Neural cell (in vitro differentiated cells): ENCODE measurements around the gene BPIFB6. TPM values are rescaled to one million over a fixed set of nuclear protein-coding genes. Genes with fewer than 3 reads are reported as not detected.

Experiments used
- H2AFZ ChIP-seq: fragments of 200-600, 300-800 bp; sonication (generic), shearing (Covaris generic); 2 replicates; pipeline ENCODE4 v1.6.0; 2014; ENCODE audit warnings: low read depth, mild to moderate bottlenecking, antibody characterized with exemption, low read length, moderate library complexity
- H3F3A ChIP-seq: fragments of 200-600 bp; shearing (Covaris generic); 2 replicates; pipeline ENCODE4 v1.6.1; 2016; ENCODE audit warnings: mild to moderate bottlenecking, moderate library complexity, mixed read lengths, antibody characterized with exemption, low read length; ENCODE audit not compliant: insufficient read depth, poor library complexity, severe bottlenecking
- H3K27ac ChIP-seq: fragments of 200-600, 300-800 bp; sonication (generic), shearing (Covaris generic); 2 replicates; pipeline ENCODE4 v1.5.1; 2014; ENCODE audit warnings: mild to moderate bottlenecking, low read length, moderate library complexity
- H3K27me3 ChIP-seq: fragments of 300-800, 200-600 bp; sonication (generic), shearing (Covaris generic); 2 replicates; pipeline ENCODE4 v1.6.0; 2014; ENCODE audit warnings: mild to moderate bottlenecking, low read depth, low read length, moderate library complexity; ENCODE audit not compliant: insufficient read depth
- H3K36me3 ChIP-seq: fragments of 300-800, 200-600 bp; sonication (generic), shearing (Covaris generic); 2 replicates; pipeline ENCODE4 v1.5.1; 2014; ENCODE audit warnings: mild to moderate bottlenecking, antibody characterized with exemption, low read length, moderate library complexity; ENCODE audit not compliant: insufficient read depth
- H3K4me2 ChIP-seq: fragments of 300-800, 200-600 bp; sonication (generic), shearing (Covaris generic); 2 replicates; pipeline ENCODE4 v1.6.0; 2014; ENCODE audit warnings: mild to moderate bottlenecking, low read length
- H3K4me3 ChIP-seq: fragments of 300-800, 200-600 bp; sonication (generic), shearing (Covaris generic); 2 replicates; pipeline ENCODE4 v1.5.1; 2014; ENCODE audit warnings: mild to moderate bottlenecking, low read length, moderate library complexity
- H3K79me2 ChIP-seq: fragments of 200-600 bp; shearing (Covaris generic); replicated peaks from 2 replicates; pipeline ENCODE4 v1.6.0; 2014; ENCODE audit warnings: mild to moderate bottlenecking, low read length, moderate library complexity; ENCODE audit not compliant: insufficient read depth
- H3K9ac ChIP-seq: fragments of 300-800, 200-600 bp; sonication (generic), shearing (Covaris generic); 2 replicates; pipeline ENCODE4 v1.6.1; 2016; ENCODE audit warnings: mild to moderate bottlenecking, low read length, mixed read lengths
- H3K9me2 ChIP-seq: fragments of 200-600 bp; shearing (Covaris generic); 2 replicates; pipeline ENCODE4 v1.6.1; 2016; ENCODE audit warnings: mild to moderate bottlenecking, low read length, mixed read lengths; ENCODE audit not compliant: insufficient read depth
- H3K9me3 ChIP-seq: fragments of 200-600, 300-800 bp; sonication (generic), shearing (Covaris generic); 2 replicates; pipeline ENCODE4 v1.6.1; 2016; ENCODE audit warnings: mild to moderate bottlenecking, mixed run types, low read length, moderate library complexity, mixed read lengths
- H4K20me1 ChIP-seq: fragments of 200-600 bp; shearing (Covaris generic); 2 replicates; pipeline ENCODE4 v1.6.1; 2016; ENCODE audit warnings: mild to moderate bottlenecking, mixed run types; ENCODE audit not compliant: insufficient read depth
- CTCF ChIP-seq: fragments of 450-650 bp; IDR thresholded peaks from 2 replicates; pipeline ENCODE4 v1.5.1; 2014; ENCODE audit warnings: antibody characterized with exemption, mild to moderate bottlenecking, moderate library complexity; ENCODE audit not compliant: poor library complexity, severe bottlenecking
- EP300 ChIP-seq: fragments of 450-650 bp; conservative IDR thresholded peaks from 2 replicates; pipeline ENCODE4 v1.6.1; 2014; ENCODE audit warnings: antibody characterized with exemption, mild to moderate bottlenecking, moderate library complexity; ENCODE audit not compliant: poor library complexity, severe bottlenecking
- EZH2 ChIP-seq: fragments of 200-600, 300-800 bp; shearing (Covaris generic), sonication (generic); IDR thresholded peaks from 2 replicates; pipeline ENCODE4 v1.6.1; 2014; ENCODE audit warnings: antibody characterized with exemption, low read length, borderline replicate concordance, mild to moderate bottlenecking; ENCODE audit not compliant: insufficient read depth, poor library complexity, severe bottlenecking
- MXI1 ChIP-seq: fragments of 450-650 bp; conservative IDR thresholded peaks from 2 replicates; pipeline ENCODE4 v1.6.1; 2014; ENCODE audit warnings: antibody characterized with exemption, mild to moderate bottlenecking; ENCODE audit not compliant: poor library complexity, severe bottlenecking
- POLR2AphosphoS5 ChIP-seq: IDR thresholded peaks from 2 replicates; pipeline ENCODE4 v1.6.1; 2012
- RAD21 ChIP-seq: fragments of 450-650 bp; conservative IDR thresholded peaks from 2 replicates; pipeline ENCODE4 v1.6.1; 2014; ENCODE audit warnings: antibody characterized with exemption, mild to moderate bottlenecking, moderate library complexity
- REST ChIP-seq: IDR thresholded peaks from 2 replicates; pipeline ENCODE4 v1.6.1; 2012; ENCODE audit warnings: borderline replicate concordance
- SMC3 ChIP-seq: fragments of 450-650 bp; conservative IDR thresholded peaks from 2 replicates; pipeline ENCODE4 v1.6.1; 2014; ENCODE audit warnings: antibody characterized with exemption, mild to moderate bottlenecking, moderate library complexity; ENCODE audit not compliant: poor library complexity
- TAF1 ChIP-seq: IDR thresholded peaks from 2 replicates; pipeline ENCODE4 v1.6.1; 2012; ENCODE audit warnings: low read depth
- polyA plus RNA-seq: library from polyadenylated mRNA; depleted of rRNA; stranded (reverse); fragments of >200 nt; gene quantifications from 2 replicates; pipeline ENCODE4 v1.2.3, GENCODE V29; 2014

BPIFB6 gene
- polyA plus RNA-seq, 1 donor from 2014 or later, result not detected

GRCh38 chr20:33024243-33024560, 7.2 kb upstream of the BPIFB6 start:
- Histone ChIP-seq H3K27me3 (no peaks in the 10 kb centered on the region), H3K79me2 (no peaks in the 10 kb centered on the region), H4K20me1 (no peaks in the 10 kb centered on the region), H3K9me3 (no peaks in the 10 kb centered on the region), H3K9me2 (no peaks in the 10 kb centered on the region), H3K4me2 (no peak overlapping the region), H3K4me3 (no peak overlapping the region), H3K9ac (no peak overlapping the region), H3F3A (no peaks in the 10 kb centered on the region), H2AFZ (no peak overlapping the region), H3K36me3 (no peaks in the 10 kb centered on the region), H3K27ac (no peak overlapping the region)
- no peak for TF ChIP-seq SMC3
- TF ChIP-seq TAF1, result no peak
- TF ChIP-seq EP300, result no peak
- no peak for TF ChIP-seq EZH2
- TF ChIP-seq RAD21, result no peak
- no peak for TF ChIP-seq MXI1
- no peak for TF ChIP-seq CTCF
- no peak for TF ChIP-seq REST
- no peak for TF ChIP-seq POLR2AphosphoS5

GRCh38 chr20:33024609-33025317, 6.7 kb upstream of the BPIFB6 start:
- Histone ChIP-seq H3K27ac (no peak overlapping the region), H4K20me1 (no peaks in the 10 kb centered on the region), H3K4me3 (no peak overlapping the region), H3K27me3 (no peaks in the 10 kb centered on the region), H3K36me3 (no peaks in the 10 kb centered on the region), H3K9ac (no peak overlapping the region), H2AFZ (no peak overlapping the region), H3K79me2 (no peaks in the 10 kb centered on the region), H3K4me2 (no peak overlapping the region), H3F3A (no peaks in the 10 kb centered on the region), H3K9me2 (no peaks in the 10 kb centered on the region), H3K9me3 (no peaks in the 10 kb centered on the region)
- TF ChIP-seq SMC3 (no peak), RAD21 (no peak), EZH2 (no peak), CTCF (no peak), TAF1 (no peak), POLR2AphosphoS5 (no peak), MXI1 (no peak), REST (no peak), EP300 (no peak)
